HL-60/S4 treated with phorbol 12-myristate 13-acetate at 8.2 ng/mL for 4 days and 3 days (cell line): ENCODE measurements around the gene SNRNP25.

Source experiments
- in situ Hi-C: fragments of 300-500 bp; cut with MboI; formaldehyde crosslinking; loops from 2 replicates; pipeline ENCODE4 v1.15.0; 2022; ENCODE audit warnings: low sequenced_read_pairs

SNRNP25 gene

GRCh38 chr16:77273-77806 is 23.7 kb downstream of the SNRNP25 start:
- in situ Hi-C loops: no loop called here

DNA sequence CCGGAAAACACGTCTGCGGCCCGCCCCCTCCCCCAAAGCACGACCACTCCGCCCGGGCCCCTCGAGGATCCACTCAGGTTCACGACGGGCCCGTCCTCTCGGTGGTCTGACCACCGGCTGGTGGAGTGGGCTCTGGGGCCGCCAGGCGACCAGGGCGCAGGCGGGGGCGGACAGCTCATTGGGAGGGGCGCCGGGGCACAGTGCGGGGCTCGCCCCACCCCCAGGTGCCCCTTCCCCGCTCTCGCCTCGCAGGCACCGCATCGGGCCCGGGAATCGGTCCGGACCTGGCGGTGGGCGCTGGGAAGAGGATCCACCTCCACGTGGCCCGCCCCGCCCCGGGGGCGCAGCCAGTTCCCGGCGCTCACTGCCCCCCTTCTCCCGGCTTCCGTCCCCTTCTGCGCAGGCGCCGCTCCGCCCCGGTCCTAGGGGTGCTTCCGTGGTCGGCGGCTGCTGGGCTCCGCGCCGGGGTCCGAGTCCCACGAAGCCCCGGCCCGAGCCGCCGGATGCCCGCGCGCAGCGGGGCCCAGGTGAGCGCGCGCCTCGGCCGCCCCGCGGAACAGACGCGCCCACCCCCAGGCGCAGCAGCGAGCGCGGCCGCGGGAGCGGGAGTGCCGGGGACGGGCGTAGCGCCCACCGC is 24.3 kb downstream of the SNRNP25 start, which contains the start of gene MPG:
Gene MPG, plus strand, starts transcription at position 419 of the 637 bp plus-strand sequence. Its CDS starts 85 bp downstream, at position 504.
- in situ Hi-C loops: no loop called here

GRCh38 chr16:78444-79150 is 25.0 kb downstream of the SNRNP25 start:
- in situ Hi-C loops: no loop called here

DNA sequence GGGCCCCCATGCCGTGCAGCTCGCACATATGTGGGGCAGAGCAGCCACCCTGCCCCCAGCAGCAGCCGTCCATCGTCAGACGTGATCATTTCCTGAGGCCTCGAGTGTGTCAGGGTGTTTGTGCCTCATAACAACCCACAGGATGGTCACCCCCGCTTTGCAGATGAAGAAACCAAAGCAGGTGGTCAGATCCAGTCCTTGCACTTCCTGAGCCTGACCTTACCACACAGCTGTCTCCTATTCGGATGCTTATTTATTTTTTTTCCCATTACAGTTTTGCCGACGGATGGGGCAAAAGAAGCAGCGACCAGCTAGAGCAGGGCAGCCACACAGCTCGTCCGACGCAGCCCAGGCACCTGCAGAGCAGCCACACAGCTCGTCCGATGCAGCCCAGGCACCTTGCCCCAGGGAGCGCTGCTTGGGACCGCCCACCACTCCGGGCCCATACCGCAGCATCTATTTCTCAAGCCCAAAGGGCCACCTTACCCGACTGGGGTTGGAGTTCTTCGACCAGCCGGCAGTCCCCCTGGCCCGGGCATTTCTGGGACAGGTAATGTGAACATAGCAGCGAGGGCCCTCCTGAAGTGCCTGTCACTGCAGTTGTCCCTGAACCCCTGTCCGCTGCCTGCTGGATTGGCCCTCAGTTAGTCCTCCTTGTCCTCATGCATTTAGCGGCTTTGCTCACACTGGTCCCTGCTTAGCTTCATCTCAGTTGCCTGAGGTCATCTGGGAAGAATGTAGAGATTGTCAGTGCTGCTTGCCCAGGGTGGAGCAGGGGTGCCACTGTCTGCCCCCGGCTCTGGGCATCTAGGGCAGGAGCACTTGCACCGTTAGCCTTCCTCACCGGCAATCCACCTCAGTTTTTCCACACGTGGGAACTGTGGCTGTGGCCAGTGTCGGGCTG is 25.8 kb downstream of the SNRNP25 start:
- in situ Hi-C loops: no loop called here

- in situ Hi-C loops: no loop called here
Observed at GRCh38 chr16:83060-83603, 29.5 kb downstream of the SNRNP25 start.

GRCh38 chr16:83781-84615 is 30.4 kb downstream of the SNRNP25 start:
- in situ Hi-C loops: no loop called here

DNA sequence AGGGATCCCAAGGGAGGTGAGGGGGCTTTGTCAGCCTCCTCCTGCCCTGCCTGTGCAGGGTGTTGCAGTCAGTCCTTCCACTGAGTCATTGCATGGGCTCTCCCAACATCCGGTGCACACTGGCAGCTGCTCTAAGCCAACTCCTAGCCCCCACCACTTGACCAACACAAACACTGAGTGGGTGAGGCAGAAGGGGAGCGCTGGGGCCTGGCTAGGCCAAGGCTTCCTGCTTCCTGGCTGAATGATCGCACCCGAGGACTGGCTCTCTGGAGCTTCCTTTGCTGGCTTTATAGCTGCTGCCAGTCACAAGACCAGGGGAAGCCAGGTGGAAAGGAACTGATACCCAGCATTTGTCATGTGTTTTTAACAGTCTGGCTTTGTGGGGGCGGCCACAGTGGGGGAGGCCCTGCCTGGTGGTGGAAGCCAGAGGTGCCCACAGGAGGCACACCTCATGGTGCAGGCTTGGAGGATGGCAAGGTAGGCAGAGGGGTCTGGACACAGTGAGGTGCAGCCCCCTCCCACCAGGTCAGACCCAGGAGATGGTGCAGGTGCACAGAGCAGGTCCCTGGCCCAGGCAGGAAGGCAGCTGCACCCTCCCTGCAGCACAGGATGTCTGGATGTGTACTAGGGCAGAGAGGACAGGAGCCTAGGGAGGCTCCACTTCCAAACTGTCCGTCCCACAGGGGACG is 31.2 kb downstream of the SNRNP25 start:
- in situ Hi-C loops: no loop called here

DNA sequence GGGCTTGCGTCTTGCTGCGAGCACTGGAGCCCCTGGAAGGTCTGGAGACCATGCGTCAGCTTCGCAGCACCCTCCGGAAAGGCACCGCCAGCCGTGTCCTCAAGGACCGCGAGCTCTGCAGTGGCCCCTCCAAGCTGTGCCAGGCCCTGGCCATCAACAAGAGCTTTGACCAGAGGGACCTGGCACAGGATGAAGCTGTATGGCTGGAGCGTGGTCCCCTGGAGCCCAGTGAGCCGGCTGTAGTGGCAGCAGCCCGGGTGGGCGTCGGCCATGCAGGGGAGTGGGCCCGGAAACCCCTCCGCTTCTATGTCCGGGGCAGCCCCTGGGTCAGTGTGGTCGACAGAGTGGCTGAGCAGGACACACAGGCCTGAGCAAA is 31.8 kb downstream of the SNRNP25 start:
- in situ Hi-C loops: no loop called here

GRCh38 chr16:85865-86264 is 32.2 kb downstream of the SNRNP25 start:
- in situ Hi-C loops: no loop called here

DNA sequence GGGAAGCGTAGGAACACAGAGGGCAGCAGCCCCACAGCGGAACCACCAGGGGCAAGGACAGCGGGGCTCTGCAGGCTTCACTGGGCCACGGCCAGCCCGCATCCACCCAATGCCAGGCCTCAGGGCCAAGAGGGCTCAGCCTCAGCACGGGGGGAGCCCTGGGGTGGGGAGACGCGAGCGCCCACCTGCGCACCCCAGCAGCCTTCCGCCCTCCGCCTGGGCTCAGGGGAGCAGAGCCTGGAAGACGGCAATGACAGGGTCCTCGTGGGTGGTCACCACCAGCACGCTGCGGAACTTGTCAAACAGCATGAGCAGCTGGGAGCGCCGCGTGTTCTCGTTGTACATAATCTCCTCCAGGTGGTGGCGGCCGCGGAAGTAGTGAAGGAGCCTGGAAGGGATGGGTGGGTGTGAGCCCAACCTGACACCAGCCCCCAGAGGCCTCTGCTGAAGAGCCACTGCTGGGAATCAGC is 32.9 kb downstream of the SNRNP25 start:
- in situ Hi-C loops: no loop called here

DNA sequence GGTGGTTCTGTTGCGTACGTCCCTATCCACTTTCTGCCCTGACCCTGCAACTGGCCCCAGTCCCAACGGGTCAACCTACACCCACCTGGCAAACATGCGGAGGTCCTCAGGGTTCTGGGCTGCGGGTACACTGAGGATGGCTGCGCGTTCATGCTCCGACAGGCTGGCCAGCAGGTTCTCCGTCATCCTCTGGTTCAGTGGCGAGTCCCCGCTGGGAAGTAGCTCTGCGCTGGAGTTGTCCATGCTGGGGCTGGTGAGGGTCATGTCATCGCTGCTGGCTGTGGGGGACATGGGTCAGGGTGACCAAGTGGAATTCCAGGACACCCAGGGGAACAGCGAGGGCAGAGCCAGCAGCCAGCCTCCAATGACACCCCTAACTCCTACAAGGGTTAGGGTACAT is 35.0 kb downstream of the SNRNP25 start:
- in situ Hi-C loops: no loop called here

GRCh38 chr16:89391-90302 is 36.0 kb downstream of the SNRNP25 start:
- in situ Hi-C loops: no loop called here

- in situ Hi-C loops: no loop called here
Observed at GRCh38 chr16:91484-91883, 37.9 kb downstream of the SNRNP25 start.

GRCh38 chr16:92431-93339 is 39.1 kb downstream of the SNRNP25 start:
- in situ Hi-C loops: no loop called here

DNA sequence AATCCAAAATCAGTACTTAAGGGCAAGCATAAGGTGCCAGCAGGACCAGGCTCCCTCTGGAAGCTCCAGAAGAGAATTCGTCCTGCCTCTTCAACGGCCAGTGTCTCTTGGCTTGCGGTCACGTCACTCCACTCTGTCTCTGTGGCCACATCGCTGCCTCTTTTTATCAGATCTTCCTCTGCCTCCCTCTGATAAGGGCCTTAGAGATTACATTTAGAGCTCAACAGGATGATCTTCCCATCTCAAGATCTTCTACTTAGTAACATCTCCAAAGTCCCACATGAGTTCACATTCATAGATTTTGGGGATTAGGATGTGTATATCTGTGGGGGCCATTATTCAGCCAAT is 41.3 kb downstream of the SNRNP25 start:
- in situ Hi-C loops: no loop called here

GRCh38 chr16:96935-97381 is 43.3 kb downstream of the SNRNP25 start:
- in situ Hi-C loops: no loop called here

- in situ Hi-C loops: no loop called here
Observed at GRCh38 chr16:97822-98221, 44.2 kb downstream of the SNRNP25 start.
